IPS-NIHi7 (cell line): ENCODE measurements around the gene EEF1A1.
"Not testable (repeated sequence)": the region's sequence is repeated elsewhere in the genome, so short reads cannot be mapped to it uniquely, and the experiment has no call there.

ENCODE experiments used
- DNase-seq: peaks from one replicate; pipeline ENCODE4 v3.0.0; 2012; ENCODE audit warnings: mixed read lengths; ENCODE audit errors: extremely low spot score

The EEF1A1 gene

GRCh38 chr6:73537677-73538076, 16.8 kb upstream of the EEF1A1 start:
- DNase-seq: no peak

GRCh38 chr6:73534628-73535027, 13.8 kb upstream of the EEF1A1 start:
- no peak for DNase-seq

- no peak for DNase-seq
Observed at GRCh38 chr6:73532293-73532692, 11.5 kb upstream of the EEF1A1 start.

- DNase-seq: no peak
Observed at GRCh38 chr6:73528897-73529296, 8.1 kb upstream of the EEF1A1 start.

GRCh38 chr6:73525546-73526330, 4.9 kb upstream of the EEF1A1 start:
- DNase-seq: no peak

GRCh38 chr6:73523434-73524123, 2.7 kb upstream of the EEF1A1 start:
- peak; percentile 46 for DNase-seq

GRCh38 chr6:73521351-73521985, 636 bp upstream of the EEF1A1 start:
- DNase-seq: peak; percentile 70

- no peak for DNase-seq
Observed at GRCh38 chr6:73519926-73520687, 725 bp downstream of the EEF1A1 start.

- DNase-seq: not testable (repeated sequence)
Observed at GRCh38 chr6:73518982-73519881, 1.6 kb downstream of the EEF1A1 start.

GRCh38 chr6:73518100-73518981, 2.5 kb downstream of the EEF1A1 start:
- DNase-seq: not testable (repeated sequence)

- no peak for DNase-seq
Observed at GRCh38 chr6:73516514-73517489, 4.0 kb downstream of the EEF1A1 start.

- no peak for DNase-seq
Observed at GRCh38 chr6:73515204-73515655, 5.6 kb downstream of the EEF1A1 start.

GRCh38 chr6:73514746-73515110, 6.1 kb downstream of the EEF1A1 start:
- no peak for DNase-seq

GRCh38 chr6:73513496-73513854, 7.4 kb downstream of the EEF1A1 start:
- no peak for DNase-seq

GRCh38 chr6:73511796-73512195, 9.0 kb downstream of the EEF1A1 start:
- DNase-seq: no peak

- no peak for DNase-seq
Observed at GRCh38 chr6:73509851-73510250, 11.0 kb downstream of the EEF1A1 start.

GRCh38 chr6:73508776-73509175, 12.1 kb downstream of the EEF1A1 start:
- no peak for DNase-seq

GRCh38 chr6:73506246-73506645, 14.6 kb downstream of the EEF1A1 start:
- DNase-seq: no peak

GRCh38 chr6:73505705-73506104, 15.1 kb downstream of the EEF1A1 start:
- DNase-seq: not testable (repeated sequence)
